Hepatocyte (in vitro differentiated cells): ENCODE measurements around the gene KIF20A.

Experiments used
- EZH2 ChIP-seq: fragments of 200-600 bp; sonication (generic); IDR thresholded peaks from 2 replicates; pipeline ENCODE4 v1.6.1; 2016; ENCODE audit warnings: antibody characterized with exemption, mild to moderate bottlenecking, borderline replicate concordance
- EZH2phosphoT487 ChIP-seq: fragments of 200-600 bp; sonication (generic); IDR thresholded peaks from one replicate; pipeline ENCODE4 v1.6.1; 2018; ENCODE audit warnings: antibody characterized with exemption, mild to moderate bottlenecking, low read depth, moderate library complexity; ENCODE audit not compliant: unreplicated experiment, severe bottlenecking
- TF ChIP-seq, protein P1 (sequence below): fragments of 200-600 bp; sonication (generic); IDR thresholded peaks from 2 replicates; pipeline ENCODE4 v1.5.1; 2016; ENCODE audit warnings: antibody characterized with exemption, mild to moderate bottlenecking; ENCODE audit not compliant: poor library complexity

DNA sequence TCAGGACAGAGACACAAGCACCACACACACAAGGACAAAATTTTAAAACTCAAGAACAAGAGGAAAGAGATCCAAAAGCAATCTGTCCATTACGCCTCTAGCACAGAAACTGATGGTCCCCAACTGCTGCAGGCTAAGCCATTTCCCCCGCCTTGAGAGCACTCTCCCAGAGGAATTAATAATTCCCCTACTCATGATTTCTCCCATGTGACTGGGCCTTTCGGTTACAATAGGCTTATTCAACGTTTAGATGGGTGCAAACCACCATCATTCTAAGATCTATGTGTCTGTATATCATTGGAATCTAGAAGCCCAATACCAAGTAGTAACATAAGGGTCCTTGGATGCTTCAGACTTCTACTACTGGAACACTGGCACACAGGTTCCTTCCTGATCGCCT lies 19.2 kb upstream of the KIF20A start:
- TF ChIP-seq, protein P1, sequence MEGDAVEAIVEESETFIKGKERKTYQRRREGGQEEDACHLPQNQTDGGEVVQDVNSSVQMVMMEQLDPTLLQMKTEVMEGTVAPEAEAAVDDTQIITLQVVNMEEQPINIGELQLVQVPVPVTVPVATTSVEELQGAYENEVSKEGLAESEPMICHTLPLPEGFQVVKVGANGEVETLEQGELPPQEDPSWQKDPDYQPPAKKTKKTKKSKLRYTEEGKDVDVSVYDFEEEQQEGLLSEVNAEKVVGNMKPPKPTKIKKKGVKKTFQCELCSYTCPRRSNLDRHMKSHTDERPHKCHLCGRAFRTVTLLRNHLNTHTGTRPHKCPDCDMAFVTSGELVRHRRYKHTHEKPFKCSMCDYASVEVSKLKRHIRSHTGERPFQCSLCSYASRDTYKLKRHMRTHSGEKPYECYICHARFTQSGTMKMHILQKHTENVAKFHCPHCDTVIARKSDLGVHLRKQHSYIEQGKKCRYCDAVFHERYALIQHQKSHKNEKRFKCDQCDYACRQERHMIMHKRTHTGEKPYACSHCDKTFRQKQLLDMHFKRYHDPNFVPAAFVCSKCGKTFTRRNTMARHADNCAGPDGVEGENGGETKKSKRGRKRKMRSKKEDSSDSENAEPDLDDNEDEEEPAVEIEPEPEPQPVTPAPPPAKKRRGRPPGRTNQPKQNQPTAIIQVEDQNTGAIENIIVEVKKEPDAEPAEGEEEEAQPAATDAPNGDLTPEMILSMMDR, result no peak
- TF ChIP-seq EZH2, result no peak
- TF ChIP-seq EZH2phosphoT487, result no peak
